Keratinocyte (primary cell): Measurements from ENCODE around the gene CNN2. TPM values are rescaled to one million over a fixed set of nuclear protein-coding genes. Genes with fewer than 3 reads are reported as not detected.

Experiments used
- DNase-seq: peaks from one replicate; pipeline ENCODE4 v3.0.0-alpha.2; 2011; ENCODE audit warnings: low read depth, missing footprints, low spot score
- FAIRE-seq: peaks from 2 replicates; lab custom pipeline; 2011; peaks lifted over from hg19 to GRCh38; lab: Jason Lieb, UNC
- H2AFZ ChIP-seq: 2 replicates; pipeline ENCODE4 v1.6.0; 2012; ENCODE audit warnings: low read length, control low read depth, inconsistent platforms; ENCODE audit not compliant: control insufficient read depth
- H3K27ac ChIP-seq: 2 replicates; pipeline ENCODE4 v1.5.1; 2011; ENCODE audit warnings: low read length; ENCODE audit not compliant: control insufficient read depth, insufficient read depth
- H3K27me3 ChIP-seq: 3 replicates; pipeline ENCODE4 v1.6.0; 2011; ENCODE audit warnings: low read length; ENCODE audit not compliant: control insufficient read depth, insufficient read depth; ENCODE audit errors: extremely low read depth
- H3K36me3 ChIP-seq, 2 experiments: 2 replicates in 1 of 2; 3 replicates in 1 of 2; pipeline ENCODE4 v1.5.1; 2011; ENCODE audit warnings: low read length in 2 of 2, mild to moderate bottlenecking in 1 of 2; ENCODE audit not compliant: control insufficient read depth in 2 of 2, insufficient read depth in 2 of 2; ENCODE audit errors: extremely low read depth in 1 of 2
- H3K4me1 ChIP-seq: 3 replicates; pipeline ENCODE4 v1.5.1; 2011; ENCODE audit warnings: low read length; ENCODE audit not compliant: control insufficient read depth, insufficient read depth; ENCODE audit errors: extremely low read depth
- H3K4me2 ChIP-seq: 3 replicates; pipeline ENCODE4 v1.6.0; 2011; ENCODE audit warnings: low read depth, low read length; ENCODE audit not compliant: control insufficient read depth, insufficient read depth; ENCODE audit errors: extremely low read depth
- H3K4me3 ChIP-seq, 3 experiments: fragments of 200-600 bp in 1 of 3; sonication (generic) in 1 of 3; 2 replicates in 2 of 3; 3 replicates in 1 of 3; pipeline ENCODE4 v1.5.1; 2011 to 2016; ENCODE audit warnings: low read length in 3 of 3, mild to moderate bottlenecking in 3 of 3, control low read depth in 2 of 3, inconsistent platforms in 1 of 3, low read depth in 1 of 3, mixed read lengths in 1 of 3, mixed run types in 1 of 3, moderate library complexity in 1 of 3; ENCODE audit not compliant: control insufficient read depth in 2 of 3, insufficient read depth in 2 of 3; ENCODE audit errors: extremely low read depth in 1 of 3
- H3K79me2 ChIP-seq: 2 replicates; pipeline ENCODE4 v1.6.0; 2012; ENCODE audit warnings: low read length; ENCODE audit not compliant: control insufficient read depth, insufficient read depth
- H3K9ac ChIP-seq: 3 replicates; pipeline ENCODE4 v1.6.0; 2011; ENCODE audit warnings: low read length; ENCODE audit not compliant: control insufficient read depth, insufficient read depth; ENCODE audit errors: extremely low read depth
- H3K9me1 ChIP-seq: 3 replicates; pipeline ENCODE4 v1.6.0; 2011; ENCODE audit warnings: low read length; ENCODE audit not compliant: control insufficient read depth, insufficient read depth; ENCODE audit errors: extremely low read depth
- H3K9me3 ChIP-seq: 2 replicates; pipeline ENCODE4 v1.5.1; 2012; ENCODE audit warnings: low read depth, low read length; ENCODE audit not compliant: control insufficient read depth
- H4K20me1 ChIP-seq: 3 replicates; pipeline ENCODE4 v1.6.0; 2011; ENCODE audit warnings: low read length; ENCODE audit not compliant: control insufficient read depth, insufficient read depth; ENCODE audit errors: extremely low read depth
- EZH2 ChIP-seq: IDR thresholded peaks from one replicate; pipeline ENCODE4 v1.6.1; 2012; ENCODE audit warnings: inconsistent platforms, mild to moderate bottlenecking, low read length, moderate library complexity
- dilution Hi-C: fragments of 300-500 bp; cut with MboI; formaldehyde crosslinking; loops from one replicate; pipeline ENCODE4 v1.7.0; 2020; ENCODE audit warnings: low sequenced_read_pairs; ENCODE audit not compliant: extremely low pct_ligation_motif_present
- polyA plus RNA-seq, 5 experiments: library from polyadenylated mRNA; depleted of rRNA in 3 of 5; stranded (reverse) in 3 of 5; stranded (forward) in 1 of 5; unstranded in 1 of 5; fragments of >200 nt; gene quantifications; 1 replicate in 1 of 5; 2 replicates in 3 of 5; 3 replicates in 1 of 5; pipeline versions ENCODE4 v1.2.1 to v1.2.3, GENCODE V29; 2011 to 2012; ENCODE audit warnings: missing spikeins in 2 of 5, low read depth in 1 of 5, low replicate concordance in 1 of 5
- TF ChIP-seq, protein P1 (sequence below), 3 experiments: IDR thresholded peaks in 1 of 3; conservative IDR thresholded peaks in 1 of 3; optimal IDR thresholded peaks in 1 of 3; 2 replicates in 2 of 3; 3 replicates in 1 of 3; pipeline versions ENCODE3 to v1.5.1; 2011; ENCODE audit warnings: low read length in 3 of 3, mild to moderate bottlenecking in 3 of 3, moderate library complexity in 2 of 3, control low read depth in 1 of 3, inconsistent platforms in 1 of 3; ENCODE audit not compliant: insufficient read depth in 2 of 3; ENCODE audit errors: extremely low read depth in 1 of 3

The CNN2 gene
- polyA plus RNA-seq, 1 donor (not counting 4 experiments of a cell fraction or from before 2014, with no cell fraction given), result 136 TPM

DNA sequence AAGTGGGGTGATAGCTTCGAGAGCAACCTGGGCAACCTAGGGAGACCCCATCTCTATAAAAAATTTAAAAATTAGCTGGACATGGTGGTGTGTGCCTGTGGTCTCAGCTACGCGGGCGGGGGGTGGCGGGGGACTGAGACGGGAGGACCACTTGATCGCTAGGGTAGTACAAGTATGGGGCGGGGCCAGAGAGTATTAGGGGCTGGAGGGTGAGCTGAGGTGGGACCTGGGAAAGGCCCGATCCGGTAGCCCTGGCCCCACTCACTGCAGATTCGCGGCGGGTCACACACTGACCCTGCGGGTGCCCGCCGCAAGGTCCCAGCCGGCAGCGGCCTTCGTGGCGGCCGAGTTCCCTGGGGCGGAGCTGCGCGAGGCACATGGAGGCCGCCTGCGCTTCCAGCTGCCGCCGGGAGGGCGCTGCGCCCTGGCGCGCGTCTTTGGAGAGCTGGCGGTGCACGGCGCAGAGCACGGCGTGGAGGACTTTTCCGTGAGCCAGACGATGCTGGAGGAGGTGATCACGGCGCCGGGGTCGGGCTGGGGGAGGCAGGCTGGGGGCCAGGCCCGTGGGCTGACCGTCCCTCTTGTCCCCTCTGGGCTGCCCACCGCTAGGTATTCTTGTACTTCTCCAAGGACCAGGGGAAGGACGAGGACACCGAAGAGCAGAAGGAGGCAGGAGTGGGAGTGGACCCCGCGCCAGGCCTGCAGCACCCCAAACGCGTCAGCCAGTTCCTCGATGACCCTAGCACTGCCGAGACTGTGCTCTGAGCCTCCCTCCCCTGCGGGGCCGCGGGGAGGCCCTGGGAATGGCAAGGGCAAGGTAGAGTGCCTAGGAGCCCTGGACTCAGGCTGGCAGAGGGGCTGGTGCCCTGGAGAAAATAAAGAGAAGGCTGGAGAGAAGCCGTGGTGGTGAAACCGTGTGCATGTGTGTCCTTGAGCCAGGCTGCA, 38.5 kb downstream of the CNN2 start:
- FAIRE-seq, result no peak
- H3K9ac ChIP-seq, result no peak overlapping the region
- no peak overlapping the region for H3K27ac ChIP-seq
- no peaks in the 10 kb centered on the region for H3K79me2 ChIP-seq
- H3K9me3 ChIP-seq, result no peaks in the 10 kb centered on the region
- peak overlapping the region; percentile 8 for H3K4me2 ChIP-seq
- H4K20me1 ChIP-seq, result no peaks in the 10 kb centered on the region
- dilution Hi-C loops, result no loop called here
- H2AFZ ChIP-seq, result no peak overlapping the region
- peaks cover 24% of the 10 kb centered on the region for H3K4me1 ChIP-seq
- TF ChIP-seq EZH2, result no peak
- TF ChIP-seq, protein P1, sequence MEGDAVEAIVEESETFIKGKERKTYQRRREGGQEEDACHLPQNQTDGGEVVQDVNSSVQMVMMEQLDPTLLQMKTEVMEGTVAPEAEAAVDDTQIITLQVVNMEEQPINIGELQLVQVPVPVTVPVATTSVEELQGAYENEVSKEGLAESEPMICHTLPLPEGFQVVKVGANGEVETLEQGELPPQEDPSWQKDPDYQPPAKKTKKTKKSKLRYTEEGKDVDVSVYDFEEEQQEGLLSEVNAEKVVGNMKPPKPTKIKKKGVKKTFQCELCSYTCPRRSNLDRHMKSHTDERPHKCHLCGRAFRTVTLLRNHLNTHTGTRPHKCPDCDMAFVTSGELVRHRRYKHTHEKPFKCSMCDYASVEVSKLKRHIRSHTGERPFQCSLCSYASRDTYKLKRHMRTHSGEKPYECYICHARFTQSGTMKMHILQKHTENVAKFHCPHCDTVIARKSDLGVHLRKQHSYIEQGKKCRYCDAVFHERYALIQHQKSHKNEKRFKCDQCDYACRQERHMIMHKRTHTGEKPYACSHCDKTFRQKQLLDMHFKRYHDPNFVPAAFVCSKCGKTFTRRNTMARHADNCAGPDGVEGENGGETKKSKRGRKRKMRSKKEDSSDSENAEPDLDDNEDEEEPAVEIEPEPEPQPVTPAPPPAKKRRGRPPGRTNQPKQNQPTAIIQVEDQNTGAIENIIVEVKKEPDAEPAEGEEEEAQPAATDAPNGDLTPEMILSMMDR (optimal IDR thresholded peaks at IDR 0.05 in 1 of 3, IDR thresholded peaks at IDR 0.05 in 1 of 3, conservative IDR thresholded peaks at IDR 0.05 in 1 of 3; ENCODE audit: extremely low read depth in 1 of 3, insufficient read depth in 2 of 3, low read length in 3 of 3), result peak; percentile 50 to 89 (median 85)
- no peak overlapping the region for H3K4me3 ChIP-seq
- H3K9me1 ChIP-seq, result no peaks in the 10 kb centered on the region
- DNase-seq, result no peak
- peaks cover 8% of the 10 kb centered on the region for H3K27me3 ChIP-seq
- H3K36me3 ChIP-seq, result peaks cover 0 to 5% of the 10 kb centered on the region in 2 experiments

DNA sequence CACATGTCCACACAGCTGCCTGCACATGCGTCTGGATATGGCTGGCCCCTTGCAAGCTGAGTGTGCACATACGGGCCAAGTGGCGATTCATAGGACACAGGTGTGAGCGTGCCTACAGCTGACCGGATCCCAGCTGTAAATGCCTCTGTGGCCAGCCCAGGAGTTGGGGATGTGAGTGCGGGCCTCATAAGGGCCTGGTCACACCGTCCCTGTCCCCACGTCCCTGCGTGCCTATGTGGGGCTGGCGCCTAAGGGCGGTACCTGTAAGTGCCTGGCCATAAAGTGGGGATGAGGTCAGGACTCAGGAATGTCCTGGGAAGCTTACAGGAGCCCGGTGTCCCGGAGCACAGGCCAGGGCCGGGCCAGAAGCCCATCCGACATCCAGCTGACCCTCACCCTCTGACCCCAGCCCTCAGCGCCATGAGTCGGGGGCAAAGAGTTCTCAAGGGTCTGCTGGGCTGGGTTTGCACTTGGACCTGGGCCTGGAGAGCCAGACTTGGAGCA, 39.2 kb downstream of the CNN2 start:
- FAIRE-seq (peak; percentile 57), DNase-seq (no peak)
- Histone ChIP-seq H3K4me3 (no peak overlapping the region), H3K9me1 (no peaks in the 10 kb centered on the region), H3K27ac (no peak overlapping the region), H3K9me3 (no peaks in the 10 kb centered on the region), H3K4me1 (peaks cover 24% of the 10 kb centered on the region), H3K27me3 (peaks cover 12% of the 10 kb centered on the region), H3K4me2 (no peak overlapping the region), H4K20me1 (no peaks in the 10 kb centered on the region), H2AFZ (no peak overlapping the region), H3K36me3 (peaks cover 0 to 5% of the 10 kb centered on the region in 2 experiments), H3K79me2 (no peaks in the 10 kb centered on the region), H3K9ac (no peak overlapping the region)
- TF ChIP-seq, protein P1 (optimal IDR thresholded peaks at IDR 0.05 in 1 of 3, IDR thresholded peaks at IDR 0.05 in 1 of 3, conservative IDR thresholded peaks at IDR 0.05 in 1 of 3; ENCODE audit: extremely low read depth in 1 of 3, insufficient read depth in 2 of 3, low read length in 3 of 3), result no peak
- no peak for TF ChIP-seq EZH2
- dilution Hi-C loops, result no loop called here
